Hypothalamus (tissue), 51 donors: ENCODE measurements around the gene CTNNA2.

Experiments used
- DNase-seq, 51 donors: peaks; one replicate each; lab custom pipeline; 2025; lab: John Stamatoyannopoulos, UW

The CTNNA2 gene

GRCh38 chr2:80413136-80413535, 900.3 kb downstream of the CTNNA2 start:
- DNase-seq = no peak

DNA sequence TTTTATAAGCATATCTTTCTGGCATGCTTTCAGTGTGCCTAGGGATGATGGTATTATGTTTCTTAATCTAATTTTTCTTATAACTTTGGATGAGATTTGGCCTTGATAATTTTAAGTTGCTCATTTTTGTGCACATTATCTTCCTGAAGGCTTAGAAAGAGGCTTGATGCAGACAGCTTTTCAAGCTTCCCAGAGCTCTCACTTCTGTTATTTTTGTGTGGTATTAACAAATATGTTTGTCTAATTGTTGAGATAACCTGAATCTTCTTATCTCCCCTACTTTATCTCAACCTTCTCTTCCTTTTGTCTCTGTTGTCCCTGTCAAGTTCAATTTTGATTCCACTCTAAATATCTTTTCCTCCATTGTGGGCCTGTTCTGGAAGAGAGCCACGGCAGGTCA, 904.9 kb downstream of the CTNNA2 start:
- no peak for DNase-seq

DNA sequence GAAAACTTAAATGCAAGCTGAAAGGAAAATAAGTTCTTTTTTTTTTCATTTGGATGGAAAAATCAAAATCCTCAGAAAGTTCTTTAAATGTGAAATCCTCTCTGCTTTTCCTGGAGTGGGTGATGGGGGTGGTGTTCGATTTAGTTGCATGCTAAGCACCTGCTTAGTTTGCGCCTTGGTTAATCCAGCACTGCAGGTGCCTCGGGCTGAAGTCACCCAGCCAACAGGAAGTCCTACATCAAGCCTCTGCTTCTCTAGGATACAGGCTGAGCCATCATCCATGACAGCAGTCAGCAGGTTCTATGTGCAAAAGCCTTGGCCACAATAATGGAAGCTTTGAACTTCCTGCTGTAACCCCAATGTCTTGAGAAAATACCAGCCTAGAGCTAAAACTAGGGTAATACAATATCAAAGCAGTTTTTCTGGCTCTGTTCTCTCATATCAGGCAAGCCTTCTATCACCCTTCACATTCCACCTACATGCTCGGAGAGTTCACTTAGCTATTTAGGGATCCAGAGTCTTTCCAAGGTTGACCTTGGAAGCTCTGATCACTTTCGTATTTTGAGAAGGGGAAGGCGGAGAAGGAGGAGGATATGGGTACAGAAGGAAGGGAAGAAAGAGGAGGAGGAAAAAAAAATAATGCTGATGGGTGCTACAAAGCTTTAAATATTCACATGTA, 907.8 kb downstream of the CTNNA2 start:
- no peak for DNase-seq

DNA sequence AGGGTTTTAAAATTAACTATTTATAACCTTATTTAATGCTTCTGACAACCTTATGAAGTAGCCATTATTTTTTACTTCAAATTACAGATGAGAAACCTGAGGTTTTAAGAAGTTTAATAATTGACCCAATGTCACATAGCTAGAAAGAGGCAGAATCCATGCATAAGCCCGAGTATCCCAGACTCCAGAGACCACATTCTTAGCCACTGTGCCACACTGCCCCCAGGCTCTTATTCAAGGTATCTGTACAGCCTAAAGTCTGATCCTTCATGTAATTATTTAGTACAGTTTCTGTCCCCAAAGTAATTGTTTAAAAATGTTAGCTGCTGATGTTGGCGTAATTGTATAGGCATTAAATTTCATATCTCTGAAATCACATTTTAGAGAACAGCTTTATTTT, 916.4 kb downstream of the CTNNA2 start:
- no peak for DNase-seq

GRCh38 chr2:80437959-80438358, 925.1 kb downstream of the CTNNA2 start:
- no peak for DNase-seq

DNA sequence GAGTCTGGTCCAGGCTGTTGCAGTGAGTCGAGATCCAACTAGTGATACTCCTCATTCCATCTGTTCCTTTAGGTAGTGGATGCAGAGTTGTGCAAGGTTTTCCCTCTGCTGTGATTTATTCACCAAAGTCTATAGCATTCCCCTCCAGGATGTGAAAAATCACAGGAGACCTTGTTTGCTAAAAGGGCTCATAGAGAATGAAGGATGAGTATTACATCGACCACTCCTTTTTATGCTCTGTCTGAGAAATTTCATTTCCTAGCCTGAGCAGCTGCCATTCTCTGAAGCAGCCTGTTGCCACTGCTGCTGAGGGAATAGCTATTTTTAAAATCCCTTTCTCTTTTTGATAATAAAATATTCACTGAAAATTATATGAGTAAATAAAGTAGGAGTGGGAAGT, 925.8 kb downstream of the CTNNA2 start:
- DNase-seq = no peak

- peak in 49 of 51 donors; percentile 2 to 87 (median 53) for DNase-seq
These were observed 941.8 kb downstream of the CTNNA2 start for GRCh38 chr2:80454628-80455027.

DNA sequence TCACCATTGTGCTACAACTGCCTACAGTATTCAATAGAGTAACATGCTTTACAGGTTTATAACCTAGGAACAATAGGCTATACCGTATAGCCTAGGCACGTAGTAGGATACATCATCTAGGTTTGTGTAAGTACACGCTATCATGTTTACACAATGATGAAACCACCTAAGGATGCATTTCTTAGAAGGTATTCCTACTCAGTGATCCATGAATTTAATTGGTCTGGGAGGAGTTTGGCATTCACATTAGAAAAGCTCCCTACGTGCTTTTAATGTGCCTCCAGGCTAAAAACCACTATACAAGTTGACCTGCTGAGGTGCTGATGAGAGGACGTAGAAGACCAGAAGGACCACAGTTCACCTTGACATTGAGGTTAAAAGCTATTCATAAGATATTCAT, 946.2 kb downstream of the CTNNA2 start:
- DNase-seq = no peak

DNA sequence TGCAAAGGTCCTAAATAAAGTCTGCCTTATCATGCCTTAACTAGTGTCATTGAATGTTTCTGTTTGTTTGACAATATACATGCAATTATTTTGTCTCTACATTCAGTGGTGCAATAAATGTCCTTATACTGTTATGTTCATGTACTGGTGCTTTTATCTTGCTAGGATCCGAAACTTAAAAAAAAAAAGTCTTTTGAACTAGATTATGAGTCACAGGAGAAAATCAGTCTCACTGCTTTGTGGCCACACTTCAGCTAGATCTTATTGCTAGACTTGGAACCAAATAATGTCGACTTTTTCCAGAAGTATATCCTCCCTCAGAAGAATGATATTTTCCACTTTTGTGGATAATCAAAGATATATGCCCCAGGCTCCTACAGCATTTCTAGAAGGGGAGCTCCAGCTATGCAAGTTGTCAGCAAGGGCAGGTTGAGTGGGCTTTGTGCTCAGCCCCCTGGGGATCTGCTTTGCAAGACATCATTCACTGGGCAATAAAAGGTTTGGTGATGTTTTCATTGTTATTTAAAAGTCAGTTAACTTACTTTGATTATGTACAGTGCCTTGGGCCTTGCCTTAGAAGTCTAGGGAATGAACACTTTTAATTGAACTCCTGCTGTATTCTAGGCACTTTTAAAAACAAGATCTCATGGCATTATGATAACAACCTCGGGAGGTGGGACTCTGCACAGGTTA, 948.8 kb downstream of the CTNNA2 start:
- DNase-seq = no peak

DNA sequence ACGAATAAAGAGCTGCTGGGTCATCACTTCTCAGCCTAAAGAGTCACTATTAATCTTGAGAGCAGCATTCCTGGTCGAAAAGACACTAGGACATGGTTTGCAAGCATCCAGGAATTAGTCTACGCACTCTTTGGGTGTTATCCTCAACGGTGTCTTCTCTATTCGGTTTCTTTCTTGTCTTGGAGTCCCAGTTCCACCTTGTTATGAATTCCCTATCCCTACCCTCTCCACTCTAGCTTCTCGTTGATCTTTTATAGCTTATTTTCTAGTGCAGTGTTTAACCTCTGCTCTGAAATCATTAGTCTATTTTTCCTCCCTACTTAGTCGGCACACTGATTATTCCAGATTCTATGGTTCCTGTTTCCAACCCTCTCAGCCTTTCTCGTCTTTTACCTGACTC, 949.8 kb downstream of the CTNNA2 start:
- DNase-seq = no peak

GRCh38 chr2:80464275-80464674, 951.4 kb downstream of the CTNNA2 start:
- no peak for DNase-seq

DNA sequence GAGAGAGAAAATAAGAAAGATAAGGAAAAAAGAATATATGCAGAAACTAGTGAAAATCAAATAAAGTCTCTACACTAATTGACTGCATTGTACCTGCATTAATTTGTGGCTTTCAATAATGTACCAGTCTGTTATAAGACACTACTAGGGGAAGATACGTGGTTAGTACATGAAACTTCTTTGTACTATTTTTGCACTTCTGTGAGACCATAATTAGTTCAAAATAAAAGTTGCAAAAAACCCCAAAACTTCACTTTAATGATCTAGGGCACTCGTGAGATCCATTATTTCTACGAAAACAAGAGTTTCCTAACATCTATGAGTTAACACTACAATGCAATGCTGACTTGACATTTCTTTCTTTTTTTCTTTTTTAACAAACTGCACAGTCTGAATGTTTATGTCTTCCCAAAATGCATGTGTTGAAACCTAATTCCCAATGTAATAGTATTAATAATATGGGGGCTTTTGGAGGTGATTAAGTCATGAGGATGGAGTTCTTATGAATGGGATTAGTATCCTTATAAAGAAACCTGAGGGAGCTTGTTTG, 954.5 kb downstream of the CTNNA2 start:
- no peak for DNase-seq

DNA sequence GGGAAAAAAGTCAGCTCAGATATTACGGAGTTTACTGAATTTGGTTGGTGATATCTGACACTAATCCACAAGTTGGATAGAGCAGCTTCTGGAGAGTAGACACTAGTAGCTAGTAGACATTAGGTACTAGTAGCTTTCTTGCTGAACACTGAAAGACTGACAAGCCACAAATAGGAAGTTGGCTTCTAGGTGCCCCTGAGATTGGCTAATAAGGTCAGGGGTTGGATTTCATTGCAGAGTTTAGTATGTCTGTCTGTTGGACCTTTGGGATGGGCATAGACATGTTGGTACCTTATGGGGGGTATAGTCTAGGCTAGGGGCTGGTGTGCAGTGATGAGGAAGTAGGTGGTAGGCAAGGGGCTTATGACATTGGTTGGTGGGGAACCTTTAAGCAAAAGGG, 956.6 kb downstream of the CTNNA2 start:
- DNase-seq = no peak

GRCh38 chr2:80473069-80473468, 960.2 kb downstream of the CTNNA2 start:
- no peak for DNase-seq

- no peak for DNase-seq
These were observed 960.9 kb downstream of the CTNNA2 start for GRCh38 chr2:80473796-80474195.

DNA sequence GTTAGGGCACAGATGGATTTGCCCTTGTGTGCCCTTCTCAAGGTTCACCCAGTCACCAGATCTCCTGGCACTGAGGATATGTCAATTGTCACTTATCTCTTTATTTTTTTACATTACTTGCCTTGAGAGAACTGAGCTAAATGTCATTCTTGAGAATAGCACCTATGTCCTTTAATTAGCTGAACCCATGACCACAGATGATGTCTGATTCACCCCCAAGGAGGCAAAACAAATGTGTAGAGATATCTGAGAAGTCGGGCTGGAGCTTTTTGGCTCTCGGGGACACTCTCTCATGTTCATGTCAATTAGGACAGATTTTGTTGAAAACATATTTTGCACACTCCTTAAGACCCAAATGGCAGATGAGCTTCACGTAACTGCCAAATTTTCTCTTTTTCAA, 963.1 kb downstream of the CTNNA2 start:
- no peak for DNase-seq

DNA sequence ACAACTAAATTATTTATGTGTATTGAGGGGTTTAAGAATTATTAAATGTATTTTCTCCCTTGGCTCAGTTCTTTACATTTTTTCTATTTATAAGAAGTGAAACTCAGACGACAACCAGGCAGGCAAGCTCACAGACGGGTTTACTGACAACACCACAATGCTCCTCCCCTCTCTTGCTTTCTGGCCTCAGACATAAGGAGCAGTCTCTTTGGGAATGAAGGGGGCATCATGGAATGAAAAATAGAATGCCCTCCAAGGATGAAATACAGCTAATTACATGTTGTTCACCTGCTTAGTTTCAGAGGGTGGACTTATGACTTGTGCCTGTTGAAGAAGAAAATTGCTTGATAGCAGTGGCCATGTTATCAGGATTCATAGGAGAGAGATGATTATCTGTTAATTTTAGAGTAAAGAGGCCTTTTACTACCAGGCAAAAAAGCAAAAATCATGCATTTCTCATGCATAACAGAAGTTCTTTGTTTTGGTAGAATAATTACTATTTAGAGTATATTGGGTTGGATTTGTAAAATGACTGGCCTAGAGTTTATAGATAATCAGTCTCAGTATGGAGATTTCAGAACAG, 963.8 kb downstream of the CTNNA2 start:
- DNase-seq = no peak

- no peak for DNase-seq
These were observed 969.4 kb downstream of the CTNNA2 start for GRCh38 chr2:80482276-80482675.

DNA sequence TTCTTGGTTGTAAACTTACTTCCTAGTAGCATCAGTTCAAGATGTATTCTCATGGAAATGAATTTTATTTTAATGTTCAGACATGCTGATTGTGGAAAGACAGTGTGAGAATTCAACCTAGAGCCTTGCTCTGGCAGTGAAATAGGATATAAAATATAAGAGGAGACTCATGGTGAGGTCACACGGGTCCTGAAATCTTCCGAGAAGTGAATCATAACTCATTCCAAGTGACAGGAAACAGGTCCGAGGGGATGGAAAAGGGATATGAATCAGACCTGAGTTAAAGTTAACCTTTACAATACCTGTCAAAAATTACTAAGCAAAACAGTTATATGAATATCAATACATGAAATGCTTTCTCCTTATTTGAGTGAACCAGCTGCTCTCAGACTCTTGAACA, 976.9 kb downstream of the CTNNA2 start:
- no peak for DNase-seq

DNA sequence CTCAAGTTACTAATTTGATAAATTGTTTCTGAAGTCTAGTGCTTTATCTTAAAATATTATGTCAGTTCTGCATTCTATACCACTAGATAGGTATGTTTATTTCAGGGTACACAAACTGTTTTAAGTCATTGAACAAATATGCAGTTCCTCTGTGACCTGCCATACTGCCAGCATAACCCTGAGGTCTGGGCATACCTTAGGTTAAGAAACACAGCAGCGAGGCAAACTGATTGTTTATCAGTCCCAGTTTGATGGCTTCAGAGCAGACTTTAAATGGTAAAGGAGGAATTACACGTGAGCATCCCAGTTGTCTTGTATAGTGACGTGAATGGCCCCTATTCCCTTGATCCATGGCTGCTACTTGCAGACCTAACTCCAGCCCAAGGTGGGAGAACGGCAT, 978.1 kb downstream of the CTNNA2 start:
- DNase-seq = no peak

GRCh38 chr2:80496346-80496745, 983.5 kb downstream of the CTNNA2 start:
- DNase-seq = no peak

DNA sequence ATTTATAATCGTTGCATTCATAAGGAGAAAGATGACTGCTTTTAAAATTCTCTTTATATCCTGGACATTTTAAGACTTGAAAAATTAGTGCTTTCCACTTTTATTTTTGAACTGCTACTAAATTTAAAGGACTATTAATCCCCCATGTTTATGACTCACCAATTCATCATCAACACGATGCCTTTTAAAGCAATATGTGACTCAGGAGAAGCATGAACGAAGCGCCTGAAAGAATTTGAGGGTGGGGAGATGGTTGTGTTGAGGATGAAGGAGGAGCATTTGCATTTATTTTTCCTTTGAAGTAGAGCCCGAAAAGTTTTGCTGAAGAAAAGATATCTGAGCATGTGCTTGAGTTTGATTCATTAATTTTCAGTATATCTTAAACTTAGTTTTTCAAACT, 983.9 kb downstream of the CTNNA2 start:
- DNase-seq = peak in 1 of 51 donors; percentile 31
